Islet precursor cell (in vitro differentiated cells): Measurements from ENCODE around the gene PRPH.
"Not testable (repeated sequence)": the region's sequence is repeated elsewhere in the genome, so short reads cannot be mapped to it uniquely, and the experiment has no call there.

Experiments
- DNase-seq: peaks from one replicate; pipeline ENCODE4 v3.0.0-alpha.2; 2018

The PRPH gene

DNA sequence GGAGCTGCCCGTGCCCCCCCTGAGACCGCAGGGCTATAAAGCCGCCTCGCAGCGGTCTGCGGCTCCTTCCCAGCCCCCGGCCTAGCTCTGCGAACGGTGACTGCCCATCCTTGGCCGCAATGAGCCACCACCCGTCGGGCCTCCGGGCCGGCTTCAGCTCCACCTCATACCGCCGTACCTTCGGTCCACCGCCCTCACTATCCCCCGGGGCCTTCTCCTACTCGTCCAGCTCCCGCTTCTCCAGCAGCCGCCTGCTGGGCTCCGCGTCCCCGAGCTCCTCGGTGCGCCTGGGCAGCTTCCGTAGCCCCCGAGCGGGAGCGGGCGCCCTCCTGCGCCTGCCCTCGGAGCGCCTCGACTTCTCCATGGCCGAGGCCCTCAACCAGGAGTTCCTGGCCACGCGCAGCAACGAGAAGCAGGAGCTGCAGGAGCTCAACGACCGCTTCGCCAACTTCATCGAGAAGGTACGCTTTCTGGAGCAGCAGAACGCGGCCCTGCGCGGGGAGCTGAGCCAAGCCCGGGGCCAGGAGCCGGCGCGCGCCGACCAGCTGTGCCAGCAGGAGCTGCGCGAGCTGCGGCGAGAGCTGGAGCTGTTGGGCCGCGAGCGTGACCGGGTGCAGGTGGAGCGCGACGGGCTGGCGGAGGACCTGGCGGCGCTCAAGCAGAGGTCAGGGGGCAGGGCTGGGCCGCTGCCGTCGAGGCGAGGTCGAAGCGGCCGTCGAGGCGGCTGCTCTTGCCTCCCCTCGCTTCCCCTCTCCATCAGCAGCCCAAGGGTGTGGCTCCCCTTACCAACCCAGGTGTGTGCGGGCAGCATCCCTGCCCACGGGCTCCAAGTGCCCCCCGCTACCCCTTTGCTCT, at the start of gene PRPH:
PRPH (plus strand) TSS at position 66 of the 855 bp plus-strand sequence; CDS start at position 120, 54 bp downstream.
- peak; percentile 72 for DNase-seq

DNA sequence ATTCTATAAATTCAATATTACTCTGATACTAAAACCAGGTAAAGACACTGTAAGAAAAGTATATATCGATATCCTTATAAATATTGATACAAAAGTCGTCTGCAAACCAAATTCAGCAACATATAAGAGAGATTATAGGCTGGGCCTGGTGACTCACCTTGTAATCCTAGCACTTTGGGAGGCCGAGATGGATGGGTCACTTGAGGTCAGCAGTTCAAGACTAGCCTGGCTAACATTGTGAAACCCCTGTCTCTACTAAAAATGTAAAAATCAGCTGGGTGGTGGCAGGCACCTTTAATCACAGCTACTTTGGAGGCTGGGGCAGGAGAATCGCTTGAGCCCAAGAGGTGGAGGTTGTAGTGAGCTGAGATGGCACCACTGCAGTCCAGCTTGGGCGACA, 43.6 kb upstream of the PRPH start:
- DNase-seq, result no peak

DNA sequence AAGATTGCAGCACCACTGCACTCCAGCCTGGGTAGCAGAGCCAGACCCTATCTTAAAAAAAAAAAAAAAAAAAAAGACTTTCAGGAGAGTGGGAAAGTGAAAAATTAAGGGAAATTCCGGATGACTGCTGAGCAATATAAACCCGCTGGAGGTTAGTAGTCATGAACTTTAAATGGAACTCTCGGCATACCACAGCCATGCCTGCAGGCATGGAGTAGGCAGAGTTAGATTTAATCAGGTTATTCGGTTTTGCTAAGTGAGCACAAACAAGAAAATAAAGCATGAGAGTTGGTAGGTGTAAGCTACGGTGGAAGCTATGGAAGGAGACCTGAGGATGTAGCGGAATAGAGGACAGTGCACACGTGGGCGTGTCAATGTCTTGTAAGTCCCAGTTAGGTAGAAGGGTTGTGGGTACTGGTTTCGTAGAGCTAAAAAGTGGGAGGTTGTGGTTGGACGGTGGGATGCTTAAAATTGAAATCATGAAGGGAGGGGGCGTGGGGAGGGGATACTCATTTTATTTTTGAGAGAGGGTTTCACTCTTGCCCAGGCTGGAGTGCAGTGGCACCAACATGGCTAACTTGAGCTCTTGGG, 41.8 kb upstream of the PRPH start:
- no peak for DNase-seq

DNA sequence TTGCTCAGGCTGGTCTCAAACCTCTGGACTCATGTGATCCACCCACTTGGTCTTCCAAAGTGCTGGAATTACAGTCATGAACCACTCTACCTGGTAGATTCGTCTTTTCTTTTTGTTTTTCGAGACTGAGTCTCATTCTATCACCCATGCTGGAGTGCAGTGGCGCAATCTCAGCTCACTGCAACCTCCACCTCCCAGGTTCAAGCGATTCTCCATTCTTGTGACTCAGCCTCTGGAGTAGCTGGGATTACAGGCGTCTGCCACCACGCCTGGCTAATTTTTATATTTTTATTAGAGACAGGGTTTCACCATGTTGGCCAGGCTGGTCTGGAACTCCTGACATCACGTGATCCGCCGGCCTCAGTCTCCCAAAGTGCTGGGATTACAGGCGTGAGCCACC, 39.5 kb upstream of the PRPH start:
- not testable (repeated sequence) for DNase-seq

DNA sequence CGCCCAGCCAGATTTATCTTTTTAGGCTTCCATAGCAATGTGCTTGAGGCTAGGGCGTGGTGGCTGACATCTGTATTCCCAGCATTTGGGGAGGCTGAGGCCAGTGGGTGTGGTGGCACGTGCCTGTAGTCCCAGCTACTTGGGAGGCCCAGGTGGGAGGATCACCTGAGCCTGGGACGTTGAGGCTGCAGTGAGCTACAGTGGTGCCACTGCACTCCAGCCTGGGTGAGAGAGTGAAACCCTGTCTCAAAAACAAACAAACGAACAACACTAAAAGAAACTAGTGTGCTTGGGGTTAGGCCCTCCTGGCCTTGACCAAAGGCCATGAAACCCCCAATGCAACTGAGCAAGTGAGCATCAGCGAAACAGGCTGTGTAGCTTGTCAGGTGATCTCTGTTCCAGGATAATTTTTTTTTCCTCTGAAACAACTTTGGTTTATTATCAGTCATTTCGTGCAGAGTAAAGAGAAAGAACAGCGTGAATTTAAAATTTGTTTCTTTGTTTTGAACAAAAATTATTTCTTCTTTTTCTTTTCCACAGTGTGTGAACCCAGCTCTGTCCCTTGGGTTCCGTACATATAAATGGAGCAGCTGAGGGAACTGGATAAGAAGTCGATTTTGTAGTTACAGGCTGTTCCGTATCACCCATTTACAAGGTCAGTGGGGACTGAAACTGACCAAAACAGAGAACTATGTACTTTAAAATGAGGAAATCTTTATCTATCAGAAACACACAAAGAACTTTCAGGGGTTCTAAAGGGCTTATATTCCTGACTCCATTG, 38.9 kb upstream of the PRPH start:
- no peak for DNase-seq

DNA sequence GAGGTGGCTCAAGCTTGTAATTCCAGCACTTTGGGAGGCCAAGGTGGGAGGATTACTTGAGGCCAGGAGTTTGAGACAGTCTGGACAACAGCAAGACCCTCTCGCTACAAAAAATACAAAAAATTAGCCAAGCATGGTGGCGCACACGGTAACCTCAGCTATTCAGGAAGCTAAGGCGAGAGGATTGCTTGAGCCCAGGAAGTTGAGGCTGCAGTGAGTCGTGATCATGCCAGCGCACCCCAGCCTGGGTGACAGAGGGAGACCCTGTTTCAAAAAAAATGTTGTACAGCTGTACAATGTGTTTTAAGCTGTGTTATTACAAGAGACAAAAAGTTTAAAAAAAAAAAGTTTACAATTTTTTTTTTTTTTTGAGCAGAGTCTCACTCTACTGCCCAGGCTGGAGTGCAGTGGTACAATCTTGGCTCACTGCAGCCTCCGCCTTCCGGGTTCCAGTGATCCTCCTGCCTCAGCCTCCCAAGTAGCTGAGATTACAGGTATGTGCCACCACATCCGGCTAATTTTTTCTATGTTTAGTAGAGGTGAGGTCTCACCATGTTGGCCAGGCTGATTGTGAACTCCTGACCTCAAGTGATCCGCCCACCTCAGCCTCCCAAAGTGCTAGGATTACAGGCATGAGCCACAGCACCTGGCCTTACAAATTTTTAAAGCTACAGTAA, 37.3 kb upstream of the PRPH start:
- DNase-seq, result not testable (repeated sequence)

DNA sequence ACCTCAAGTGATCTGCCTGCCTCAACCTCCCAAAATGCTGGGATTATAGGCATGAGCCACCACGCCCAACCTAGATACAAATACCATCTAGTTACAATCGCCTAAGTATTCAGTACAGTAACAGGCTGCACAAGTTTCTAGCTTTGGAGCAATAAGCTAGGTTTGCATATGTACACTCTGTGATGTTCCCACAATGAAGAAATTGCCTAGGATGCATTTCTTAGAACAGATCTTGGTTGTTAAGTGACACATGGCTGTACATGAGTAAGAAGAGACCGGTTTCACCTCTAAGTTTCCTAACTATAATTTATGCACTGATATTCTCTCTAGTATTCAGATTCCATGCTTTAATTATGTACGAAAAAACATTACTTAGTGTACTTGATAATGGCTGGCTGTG, 35.5 kb upstream of the PRPH start:
- DNase-seq, result no peak

DNA sequence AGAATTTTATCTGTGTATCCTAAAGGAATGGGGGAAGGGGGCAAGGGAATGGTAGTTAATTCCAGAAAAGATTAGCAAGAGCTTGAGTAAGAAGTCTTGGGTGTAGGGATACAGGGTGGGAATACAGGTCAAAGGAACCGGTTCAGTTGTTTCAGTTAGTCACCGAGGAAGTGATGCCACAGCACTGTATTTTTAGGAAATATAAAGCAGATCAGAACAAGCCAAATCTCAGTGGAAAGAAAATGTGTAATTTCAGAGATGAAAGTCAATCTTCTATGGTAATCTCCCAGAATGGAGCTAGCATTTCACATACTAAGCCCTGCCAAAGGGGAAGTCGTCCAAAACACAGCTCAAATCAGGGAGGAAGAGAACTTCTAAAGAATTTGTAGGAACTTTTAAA, 34.8 kb upstream of the PRPH start:
- DNase-seq, result no peak

DNA sequence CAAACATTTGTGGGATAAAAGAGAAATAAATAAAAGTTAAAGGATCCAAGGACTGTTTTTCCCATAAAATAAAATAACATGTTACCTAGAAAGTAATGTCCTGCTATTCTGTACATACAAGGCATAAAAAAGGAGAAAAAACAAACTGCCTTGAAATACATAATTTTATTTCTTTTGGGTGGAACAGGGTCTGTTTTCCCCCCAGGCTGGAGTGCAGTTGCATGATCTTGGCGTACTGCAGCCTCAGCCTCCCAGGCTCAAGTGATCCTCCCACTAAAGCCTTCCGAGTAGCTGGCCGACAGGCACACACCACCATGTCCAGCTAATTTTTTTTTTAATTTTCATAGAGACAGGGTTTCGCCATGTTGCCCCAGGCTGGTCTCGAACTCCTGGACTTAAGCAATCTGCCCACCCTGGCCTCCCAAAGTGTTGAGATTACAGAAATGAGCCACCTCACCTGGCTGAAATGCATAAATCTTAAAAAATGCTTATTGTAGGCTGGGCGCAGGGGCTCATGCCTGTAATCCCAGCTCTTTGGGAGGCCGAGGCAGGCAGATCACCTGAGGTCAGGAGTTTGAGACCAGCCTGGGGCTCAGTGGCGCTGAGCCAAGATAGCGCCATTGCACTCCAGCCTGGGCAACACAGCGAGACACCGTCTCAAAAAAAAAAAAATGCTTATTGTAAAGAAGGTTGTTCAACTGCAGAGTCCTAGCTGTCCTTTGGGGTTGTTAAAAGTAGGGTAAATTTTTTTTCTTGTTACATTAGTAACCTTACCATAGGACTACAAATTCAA, 34.2 kb upstream of the PRPH start:
- DNase-seq, result no peak

DNA sequence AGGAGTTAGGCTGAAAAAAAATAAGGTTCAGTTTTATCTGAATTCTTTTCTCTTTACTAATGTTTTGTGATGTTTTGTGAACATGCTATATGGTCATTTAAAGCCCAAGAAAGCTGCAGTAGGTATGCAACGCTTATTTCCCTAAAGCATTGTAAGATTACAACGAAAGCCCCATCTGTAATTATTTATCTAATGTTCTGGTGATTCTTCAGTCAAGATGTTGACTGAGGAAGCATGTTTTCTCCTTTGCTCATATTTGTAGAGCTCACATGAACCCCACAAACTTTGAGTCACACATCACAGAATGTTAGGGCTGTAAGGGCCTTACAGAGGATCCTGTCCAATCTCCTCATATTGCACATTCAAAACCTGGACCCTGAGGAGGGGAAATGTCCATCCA, 33.2 kb upstream of the PRPH start:
- no peak for DNase-seq

DNA sequence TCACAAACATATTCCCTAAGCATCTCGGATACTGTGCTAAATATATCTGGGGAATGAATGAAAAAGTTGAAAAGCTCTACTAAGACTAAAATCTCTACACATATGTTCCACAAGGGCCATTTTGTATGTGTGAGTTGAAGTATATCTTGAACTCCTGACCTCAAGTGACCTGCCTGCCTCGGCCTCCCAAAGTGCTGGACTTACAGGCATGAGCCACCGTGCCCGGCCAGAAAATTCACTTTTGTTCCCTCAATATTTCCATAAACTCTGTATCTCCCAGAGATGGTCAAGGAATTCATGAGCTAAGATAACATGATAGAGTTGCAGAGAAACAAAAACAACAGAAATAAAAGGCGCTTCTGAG, 31.6 kb upstream of the PRPH start:
- no peak for DNase-seq

DNA sequence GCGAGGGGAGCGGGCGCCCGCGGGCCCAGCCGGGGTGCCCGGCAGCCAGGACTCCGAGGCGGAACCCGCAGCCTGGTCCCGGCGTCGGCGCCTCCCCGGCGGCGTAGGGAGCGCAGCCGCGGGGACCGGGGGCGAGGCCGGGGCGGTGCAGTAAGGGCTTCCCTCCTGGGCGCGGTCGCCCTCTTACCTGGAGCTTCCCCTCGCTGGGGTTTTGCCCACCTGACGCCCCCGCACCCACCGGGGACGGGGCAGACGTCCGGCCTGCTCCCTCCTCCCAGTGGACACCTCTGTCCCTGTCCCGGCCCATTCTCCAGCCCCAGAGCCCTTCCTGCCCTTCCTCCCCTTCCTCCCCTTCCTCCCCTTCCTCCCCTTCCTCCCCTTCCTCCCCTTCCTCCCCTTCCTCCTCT, 30.5 kb upstream of the PRPH start:
- no peak for DNase-seq

DNA sequence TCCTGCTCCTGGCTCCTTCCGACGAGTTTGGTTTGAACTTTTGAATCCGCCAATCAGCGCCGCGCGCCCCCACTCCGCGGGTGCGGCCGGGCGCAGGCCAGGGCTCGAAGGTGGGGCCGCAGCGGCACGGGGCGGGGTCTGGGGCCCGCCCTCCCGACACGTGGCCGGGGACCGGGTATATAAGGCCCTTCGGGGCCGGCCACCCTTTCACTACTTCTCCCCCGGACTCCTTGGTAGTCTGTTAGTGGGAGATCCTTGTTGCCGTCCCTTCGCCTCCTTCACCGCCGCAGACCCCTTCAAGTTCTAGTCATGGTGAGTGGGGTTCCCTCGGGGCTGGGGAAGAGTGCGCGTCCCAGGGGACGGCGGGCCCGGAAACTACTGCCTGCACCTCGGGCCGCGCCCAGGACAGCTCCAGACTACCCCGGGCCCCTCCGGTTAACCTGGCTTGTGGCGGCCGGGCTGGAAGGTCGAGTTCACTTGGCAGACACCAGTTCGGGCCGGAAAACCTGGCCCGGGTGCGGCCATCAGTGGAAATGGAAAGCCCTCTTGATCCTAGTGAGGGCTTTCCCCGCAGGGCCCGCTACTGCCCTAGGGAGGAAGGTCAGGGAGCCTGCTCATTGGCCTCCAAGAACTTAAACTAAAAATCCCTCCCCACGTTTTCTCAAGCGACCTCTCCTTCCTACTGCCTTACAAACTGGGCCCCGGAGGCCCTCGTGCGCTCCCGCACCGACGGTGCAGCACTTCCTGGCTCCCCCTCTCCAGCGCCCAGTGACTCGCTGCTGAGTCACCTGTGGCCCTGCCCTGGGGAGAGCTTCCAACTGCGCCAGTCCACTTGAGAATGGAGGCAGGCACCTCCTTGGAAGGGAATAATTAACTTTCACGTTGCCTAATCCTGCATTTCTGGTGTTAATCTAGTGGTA, 29.8 kb upstream of the PRPH start, which contains the start of gene TUBA1C:
TUBA1C (plus strand) TSS at position 210 of the 920 bp plus-strand sequence; CDS start at position 310, 100 bp downstream.
- DNase-seq, result peak; percentile 99

DNA sequence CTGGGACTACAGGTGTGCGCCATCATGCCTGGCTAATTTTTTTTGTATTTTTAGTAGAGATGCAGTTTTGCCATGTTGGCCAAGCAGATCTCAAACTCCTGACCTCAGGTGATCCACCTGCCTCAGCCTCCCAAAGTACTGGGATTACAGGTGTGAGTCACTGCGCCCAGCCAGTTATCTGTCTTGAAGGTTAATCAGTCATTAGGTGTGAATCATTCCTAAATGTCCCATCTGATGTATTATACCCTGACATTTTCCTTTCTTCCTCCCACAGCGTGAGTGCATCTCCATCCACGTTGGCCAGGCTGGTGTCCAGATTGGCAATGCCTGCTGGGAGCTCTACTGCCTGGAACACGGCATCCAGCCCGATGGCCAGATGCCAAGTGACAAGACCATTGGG, 25.8 kb upstream of the PRPH start:
- not testable (repeated sequence) for DNase-seq

DNA sequence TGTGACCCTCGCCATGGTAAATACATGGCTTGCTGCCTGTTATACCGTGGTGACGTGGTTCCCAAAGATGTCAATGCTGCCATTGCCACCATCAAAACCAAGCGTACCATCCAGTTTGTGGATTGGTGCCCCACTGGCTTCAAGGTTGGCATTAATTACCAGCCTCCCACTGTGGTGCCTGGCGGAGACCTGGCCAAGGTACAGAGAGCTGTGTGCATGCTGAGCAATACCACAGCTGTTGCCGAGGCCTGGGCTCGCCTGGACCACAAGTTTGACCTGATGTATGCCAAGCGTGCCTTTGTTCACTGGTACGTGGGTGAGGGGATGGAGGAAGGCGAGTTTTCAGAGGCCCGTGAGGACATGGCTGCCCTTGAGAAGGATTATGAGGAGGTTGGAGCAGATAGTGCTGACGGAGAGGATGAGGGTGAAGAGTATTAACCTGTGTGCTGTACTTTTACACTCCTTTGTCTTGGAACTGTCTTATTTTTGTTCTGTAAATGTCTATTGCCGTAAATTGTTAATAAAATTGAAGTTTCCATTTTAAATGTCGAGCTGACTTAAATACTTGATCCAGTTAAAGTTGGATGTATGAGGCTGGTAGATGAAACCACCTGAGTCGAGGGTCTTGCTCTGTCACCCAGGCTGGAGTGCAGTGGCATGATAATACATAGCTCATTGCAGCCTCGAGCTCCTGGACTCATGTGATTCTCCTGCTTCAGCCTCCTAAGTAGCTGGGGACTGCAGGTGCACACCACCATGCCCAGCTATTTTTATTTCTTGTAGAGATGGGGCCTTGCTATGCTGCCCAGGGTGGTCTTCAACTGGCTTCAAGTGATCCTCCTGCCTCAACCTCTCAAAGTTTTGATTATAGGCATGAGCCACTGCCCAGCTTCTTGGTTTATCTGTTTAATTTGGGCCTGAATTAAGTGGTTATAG, 21.9 kb upstream of the PRPH start:
- DNase-seq, result no peak

DNA sequence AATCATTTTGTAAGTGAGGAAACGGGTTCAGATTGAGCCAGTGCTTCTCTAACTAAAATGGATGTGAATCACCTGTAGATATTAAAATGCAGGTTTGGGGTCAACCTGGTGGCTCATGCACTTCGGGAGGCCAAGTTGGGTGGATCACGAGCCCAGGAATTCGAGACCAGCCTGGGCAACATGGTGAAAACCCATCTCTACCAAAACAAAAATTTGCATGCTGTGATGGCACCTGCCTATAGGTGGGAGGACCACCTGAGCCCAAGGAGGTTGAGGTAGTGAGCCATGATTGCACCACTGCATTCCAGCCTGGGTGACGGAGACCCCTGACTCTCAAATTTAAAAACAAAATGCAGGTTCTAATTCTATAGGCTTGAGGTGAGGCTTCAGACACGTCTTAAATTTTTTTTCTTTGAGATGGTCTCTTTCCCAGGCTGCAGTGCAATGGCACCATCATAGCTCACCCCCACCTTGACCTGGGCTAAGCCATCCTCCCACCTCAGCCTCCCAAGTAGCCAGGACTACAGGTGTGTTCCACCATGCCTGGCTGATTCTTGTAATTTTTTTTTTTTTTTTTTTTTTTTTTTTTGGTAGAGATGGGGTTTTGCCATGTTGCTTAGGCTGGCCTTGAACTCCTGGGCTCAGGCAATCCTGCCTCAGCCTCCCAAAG, 21.1 kb upstream of the PRPH start:
- no peak for DNase-seq

DNA sequence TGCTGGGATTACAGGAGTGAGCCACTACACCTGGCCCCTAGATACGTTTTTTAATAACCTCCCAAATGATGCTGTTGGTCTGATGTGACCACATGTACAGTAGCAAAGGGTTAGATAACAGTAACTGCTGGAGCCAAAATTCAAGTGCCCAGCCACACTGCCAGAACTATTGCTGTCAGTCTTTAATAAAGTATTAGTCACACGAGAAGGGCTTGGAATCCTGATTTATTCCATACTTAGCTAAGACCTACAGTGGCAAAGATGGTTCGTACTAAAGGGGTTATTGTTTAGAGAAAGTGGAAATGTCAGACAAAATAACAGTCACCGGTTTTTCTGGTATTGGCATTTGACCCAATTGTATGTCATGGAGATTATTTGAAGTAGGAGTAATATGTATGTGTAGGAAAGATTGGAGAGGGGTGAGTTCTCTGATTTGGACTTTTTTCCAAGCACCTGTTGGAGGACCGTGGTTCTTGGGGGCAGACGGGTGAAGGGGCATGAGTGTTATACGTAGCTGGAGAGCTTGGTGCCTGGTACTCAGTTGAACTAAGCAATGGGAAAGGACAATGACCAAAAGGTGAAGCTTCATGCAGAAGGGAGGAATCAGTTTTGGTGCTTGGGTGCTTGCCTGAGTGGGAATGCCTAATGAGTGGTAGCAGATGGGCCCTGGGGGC, 20.4 kb upstream of the PRPH start:
- DNase-seq, result no peak
